Gastrocnemius medialis (tissue), 4 donors: ENCODE data around the gene PECR.

ENCODE experiments used
- POLR2A ChIP-seq, 2 donors: fragments of 450-650 bp; IDR thresholded peaks; one replicate each; pipeline ENCODE4 v1.6.1; 2017; ENCODE audit warnings: antibody characterized with exemption in 2 of 2, mild to moderate bottlenecking in 2 of 2, moderate library complexity in 2 of 2
- TF ChIP-seq, protein P1 (sequence below), 5 experiments: fragments of 450-650 bp in 3 of 5; fragments of 200-600 bp in 2 of 5; sonication (generic) in 2 of 5; IDR thresholded peaks in 4 of 5; conservative IDR thresholded peaks in 1 of 5; 1 replicate in 4 of 5; 2 replicates in 1 of 5; pipeline ENCODE4 v1.5.1; 2016 to 2019; ENCODE audit warnings: antibody characterized with exemption in 5 of 5, mild to moderate bottlenecking in 3 of 5, moderate library complexity in 3 of 5

DNA sequence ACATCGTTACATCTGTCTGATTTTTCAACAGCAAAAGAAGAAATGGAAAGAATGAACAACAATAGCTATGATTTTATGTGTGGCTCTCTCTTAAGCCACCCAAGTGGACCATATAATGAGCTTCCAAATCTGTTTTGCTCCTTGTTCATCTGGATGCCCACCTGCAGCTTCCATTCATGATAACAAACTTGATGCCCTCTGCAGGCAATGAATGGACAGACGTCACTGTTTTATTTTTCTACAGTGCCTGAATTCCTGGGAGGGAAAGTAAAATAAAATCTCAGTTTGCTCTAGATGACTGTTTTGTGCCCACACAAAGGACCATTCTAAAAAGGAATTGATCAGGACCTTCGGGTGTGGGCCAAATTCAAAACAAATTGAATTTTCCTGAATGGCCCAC, 73.2 kb downstream of the PECR start:
- TF ChIP-seq, protein P1, sequence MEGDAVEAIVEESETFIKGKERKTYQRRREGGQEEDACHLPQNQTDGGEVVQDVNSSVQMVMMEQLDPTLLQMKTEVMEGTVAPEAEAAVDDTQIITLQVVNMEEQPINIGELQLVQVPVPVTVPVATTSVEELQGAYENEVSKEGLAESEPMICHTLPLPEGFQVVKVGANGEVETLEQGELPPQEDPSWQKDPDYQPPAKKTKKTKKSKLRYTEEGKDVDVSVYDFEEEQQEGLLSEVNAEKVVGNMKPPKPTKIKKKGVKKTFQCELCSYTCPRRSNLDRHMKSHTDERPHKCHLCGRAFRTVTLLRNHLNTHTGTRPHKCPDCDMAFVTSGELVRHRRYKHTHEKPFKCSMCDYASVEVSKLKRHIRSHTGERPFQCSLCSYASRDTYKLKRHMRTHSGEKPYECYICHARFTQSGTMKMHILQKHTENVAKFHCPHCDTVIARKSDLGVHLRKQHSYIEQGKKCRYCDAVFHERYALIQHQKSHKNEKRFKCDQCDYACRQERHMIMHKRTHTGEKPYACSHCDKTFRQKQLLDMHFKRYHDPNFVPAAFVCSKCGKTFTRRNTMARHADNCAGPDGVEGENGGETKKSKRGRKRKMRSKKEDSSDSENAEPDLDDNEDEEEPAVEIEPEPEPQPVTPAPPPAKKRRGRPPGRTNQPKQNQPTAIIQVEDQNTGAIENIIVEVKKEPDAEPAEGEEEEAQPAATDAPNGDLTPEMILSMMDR (IDR thresholded peaks at IDR 0.05 in 4 of 5, conservative IDR thresholded peaks at IDR 0.05 in 1 of 5): no peak
- TF ChIP-seq POLR2A (IDR thresholded peaks at IDR 0.05): no peak
